Mammary epithelial cell (primary cell): ENCODE results near the gene MAP2K7.

Experiments used
- CTCF ChIP-seq, 2 donors: IDR thresholded peaks in 1 of 2; conservative IDR thresholded peaks in 1 of 2; 2 replicates each; pipeline ENCODE4 v1.5.1; 2011 to 2012; ENCODE audit warnings: inconsistent platforms in 2 of 2, low read length in 2 of 2, mild to moderate bottlenecking in 2 of 2, control low read depth in 1 of 2, low read depth in 1 of 2; ENCODE audit not compliant: insufficient read depth in 1 of 2; ENCODE audit errors: extremely low read depth in 1 of 2
- EZH2 ChIP-seq: IDR thresholded peaks from 2 replicates; pipeline ENCODE4 v1.6.1; 2012; ENCODE audit warnings: low read length, inconsistent platforms, borderline replicate concordance

DNA sequence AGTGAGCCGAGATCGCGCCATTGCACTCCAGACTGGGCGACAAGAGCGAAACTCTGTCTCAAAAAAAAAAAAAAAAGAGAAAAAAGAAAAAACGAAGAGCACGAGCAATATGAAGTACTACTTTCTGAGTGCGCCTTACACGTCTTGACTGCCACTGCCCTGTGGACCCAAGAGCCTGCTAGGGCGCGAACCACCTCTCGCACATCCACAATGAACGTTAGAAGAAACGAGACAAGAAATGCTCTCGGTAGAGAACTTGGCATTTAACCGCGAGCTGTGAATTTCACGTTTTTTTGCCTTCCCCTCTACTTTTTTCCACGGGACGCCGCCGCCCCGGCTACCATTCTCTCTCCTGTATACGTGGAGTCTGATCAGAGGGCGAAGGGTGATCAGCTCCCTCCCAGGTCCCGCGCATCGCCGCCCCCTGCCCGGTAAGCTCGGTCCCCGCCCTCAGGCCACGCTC, 39.3 kb downstream of the MAP2K7 start:
- TF ChIP-seq CTCF (conservative IDR thresholded peaks at IDR 0.05 in 1 of 2, IDR thresholded peaks at IDR 0.05 in 1 of 2; ENCODE audit: extremely low read depth in 1 of 2, insufficient read depth in 1 of 2, low read depth in 1 of 2, low read length in 2 of 2) (no peak), EZH2 (no peak)
